IPS-18c (cell line): ENCODE data around the gene UCP3.

Experiments
- H3K4me3 ChIP-seq: 2 replicates; pipeline ENCODE4 v1.7.0; 2013; ENCODE audit warnings: low read depth, mild to moderate bottlenecking, low read length, moderate library complexity; ENCODE audit not compliant: insufficient read depth
- H3K9me3 ChIP-seq: one replicate; pipeline ENCODE4 v1.6.1; 2013; ENCODE audit warnings: mild to moderate bottlenecking, low read length, moderate library complexity; ENCODE audit not compliant: control insufficient read depth, insufficient read depth

UCP3 gene

DNA sequence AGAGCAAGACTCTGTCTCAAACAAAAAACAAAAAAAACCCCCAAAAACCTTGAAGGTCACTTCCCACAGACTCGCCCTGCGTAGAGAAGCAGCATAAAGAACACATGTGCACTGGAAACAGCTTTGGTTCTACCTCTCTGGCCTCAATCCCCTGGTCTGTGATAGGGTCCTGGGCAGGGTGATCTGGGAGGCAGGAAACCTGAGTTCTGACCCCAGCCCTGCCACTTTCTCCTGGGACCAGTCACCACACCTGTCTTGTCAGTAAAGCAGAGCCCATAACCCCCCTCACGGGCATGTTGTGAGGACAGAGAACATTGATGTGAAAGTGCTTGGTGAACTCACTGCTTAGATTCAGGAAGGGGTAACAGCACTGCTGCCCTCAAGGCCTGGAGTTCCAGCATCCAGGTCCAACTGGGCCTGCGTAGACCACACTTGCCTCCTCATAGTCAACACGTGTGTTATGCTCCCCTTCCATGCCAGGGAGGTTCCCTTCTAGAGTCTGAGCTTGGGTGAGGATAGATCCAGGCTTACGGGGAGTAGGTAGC is 37.6 kb downstream of the UCP3 start:
- Histone ChIP-seq H3K9me3 (peaks cover 4% of the 10 kb centered on the region), H3K4me3 (no peak overlapping the region)

DNA sequence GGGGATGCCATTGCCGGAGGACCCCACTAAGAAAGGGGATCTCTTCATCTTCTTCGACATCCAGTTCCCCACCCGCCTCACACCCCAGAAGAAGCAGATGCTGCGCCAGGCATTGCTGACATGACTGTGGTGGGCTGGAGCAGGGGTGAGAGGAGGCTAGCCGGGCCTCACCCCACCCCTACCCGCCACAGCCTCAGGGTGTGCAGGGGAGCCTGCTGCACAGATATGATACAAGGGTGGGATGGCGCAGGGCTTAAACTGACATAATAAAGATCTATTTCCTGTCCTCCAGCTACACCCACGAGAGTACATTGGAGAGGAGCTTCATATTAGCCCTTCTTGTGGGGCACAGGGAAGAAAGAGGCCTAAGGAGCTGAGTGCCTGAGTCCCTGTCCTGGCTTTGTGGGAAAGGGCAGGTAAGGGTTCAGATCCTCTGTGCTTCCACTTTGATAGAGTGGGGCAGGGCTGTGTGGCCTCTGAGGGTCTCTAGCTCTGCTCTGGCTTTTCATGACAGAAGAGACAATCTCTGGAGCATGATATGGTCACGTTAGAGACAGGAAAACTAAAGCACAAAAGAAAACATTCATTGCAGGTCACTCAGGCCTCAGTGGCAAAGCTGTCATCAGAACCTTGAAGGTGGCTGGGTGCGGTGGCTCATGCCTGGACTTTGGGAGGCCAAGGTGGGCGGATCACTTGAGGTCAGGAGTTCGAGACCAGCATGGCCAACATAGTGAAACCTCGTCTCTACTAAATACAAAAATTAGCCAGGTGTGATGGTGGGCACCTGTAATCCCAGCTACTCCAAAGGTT is 38.7 kb downstream of the UCP3 start:
- Histone ChIP-seq H3K9me3 (peaks cover 4% of the 10 kb centered on the region), H3K4me3 (no peak overlapping the region)

DNA sequence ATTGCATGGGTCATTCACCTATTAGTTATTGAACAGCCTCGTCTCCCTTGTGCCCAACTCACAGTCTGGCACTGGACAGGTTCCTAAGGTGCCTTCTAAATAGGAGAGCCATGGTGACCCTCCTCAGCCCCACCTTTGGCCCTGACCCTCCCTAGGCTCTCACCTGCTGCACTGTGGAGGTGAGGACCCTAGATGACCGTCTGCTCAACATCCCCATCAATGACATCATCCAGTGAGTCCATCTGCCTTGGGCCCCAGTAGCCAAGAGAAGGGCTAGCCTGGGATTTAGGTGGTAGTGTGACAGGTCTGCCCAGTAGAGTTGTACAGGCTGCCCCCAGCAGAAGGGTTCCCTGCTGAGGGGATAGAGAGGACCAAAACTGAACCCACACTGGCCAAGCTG is 39.8 kb downstream of the UCP3 start:
- no peak overlapping the region for H3K4me3 ChIP-seq
- H3K9me3 ChIP-seq, result peaks cover 4% of the 10 kb centered on the region

DNA sequence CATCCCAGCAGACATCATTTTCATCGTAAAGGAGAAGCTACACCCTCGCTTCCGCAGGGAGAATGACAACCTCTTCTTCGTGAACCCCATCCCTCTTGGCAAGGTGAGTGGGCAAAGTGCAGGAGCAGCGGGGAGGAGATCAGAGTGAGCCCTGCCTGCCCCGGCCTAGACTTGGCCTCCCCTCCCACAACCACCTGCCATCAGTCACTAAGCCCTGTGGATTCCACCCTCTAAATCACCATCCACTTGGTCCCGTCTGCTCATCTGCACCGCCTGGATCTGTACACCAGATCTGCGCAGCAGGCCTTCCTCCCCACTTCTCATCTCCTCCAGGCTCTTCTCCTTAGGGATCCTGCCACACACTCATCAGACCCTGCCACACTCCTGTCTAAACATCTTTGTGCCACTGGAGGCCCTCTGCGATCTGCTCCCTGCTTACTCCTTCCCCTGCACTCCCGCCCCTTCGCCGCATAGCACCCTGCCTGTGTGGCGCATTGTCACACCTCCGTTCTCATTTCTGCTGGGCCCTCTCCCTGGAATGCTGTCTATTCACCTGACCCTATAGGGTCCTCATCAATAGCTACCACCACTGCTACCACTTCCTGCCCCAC is 40.4 kb downstream of the UCP3 start:
- peaks cover 4% of the 10 kb centered on the region for H3K9me3 ChIP-seq

DNA sequence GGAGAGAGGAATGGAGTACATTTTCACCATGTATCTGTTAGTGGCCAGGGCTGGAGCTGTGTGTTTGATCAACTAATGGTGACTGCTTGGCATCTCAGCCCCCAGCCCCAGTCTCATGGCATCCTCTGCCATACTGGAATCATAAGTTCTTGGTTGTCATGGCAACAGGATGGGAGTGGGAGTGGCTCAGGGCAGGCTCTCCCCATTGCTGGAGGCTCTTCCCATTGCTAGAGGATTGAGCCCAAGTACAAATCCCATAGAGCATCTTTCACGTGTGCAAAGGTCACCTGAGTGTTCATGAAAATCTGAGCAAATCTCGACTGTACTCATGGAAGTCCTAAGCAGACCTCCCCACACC is 43.1 kb downstream of the UCP3 start:
- H3K4me3 ChIP-seq, result no peak overlapping the region
- H3K9me3 ChIP-seq, result peaks cover 2% of the 10 kb centered on the region

More for the DNA sequence above, 40.4 kb downstream of the UCP3 start:
- no peak overlapping the region for H3K4me3 ChIP-seq

DNA sequence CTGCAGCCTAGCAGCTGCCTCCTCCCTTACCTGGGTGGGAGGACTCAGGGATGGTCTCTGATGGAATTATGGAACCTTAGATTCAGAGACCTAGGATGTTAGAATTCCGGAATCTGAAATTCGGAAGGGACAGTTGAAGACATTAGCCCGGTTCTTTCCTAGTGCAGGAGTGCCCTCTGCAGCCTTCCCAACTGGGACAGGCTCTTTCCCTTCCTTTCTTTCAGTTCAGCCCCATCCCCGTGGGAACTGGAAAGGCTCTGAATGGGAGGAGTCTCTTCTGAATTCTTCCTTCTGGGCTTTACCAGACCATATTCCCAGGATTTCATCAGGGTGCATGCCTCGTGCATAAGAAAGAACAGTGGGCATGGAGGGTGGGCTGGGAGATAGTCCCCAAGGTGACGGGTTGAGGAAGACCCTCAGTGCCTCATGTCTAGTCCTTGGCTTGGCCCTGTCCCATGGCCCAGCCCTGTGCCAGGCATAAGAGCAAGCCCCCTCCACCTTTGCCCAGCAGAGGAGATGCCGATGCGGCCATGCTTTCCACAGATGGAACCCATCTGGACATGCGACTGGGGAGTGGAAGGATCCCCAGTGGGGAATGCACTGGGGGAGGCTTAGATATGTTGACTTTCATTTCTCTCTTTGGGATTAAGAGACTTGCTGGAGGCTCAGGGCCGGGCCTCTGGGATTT is 43.7 kb downstream of the UCP3 start:
- Histone ChIP-seq H3K9me3 (peaks cover 2% of the 10 kb centered on the region), H3K4me3 (no peak overlapping the region)

DNA sequence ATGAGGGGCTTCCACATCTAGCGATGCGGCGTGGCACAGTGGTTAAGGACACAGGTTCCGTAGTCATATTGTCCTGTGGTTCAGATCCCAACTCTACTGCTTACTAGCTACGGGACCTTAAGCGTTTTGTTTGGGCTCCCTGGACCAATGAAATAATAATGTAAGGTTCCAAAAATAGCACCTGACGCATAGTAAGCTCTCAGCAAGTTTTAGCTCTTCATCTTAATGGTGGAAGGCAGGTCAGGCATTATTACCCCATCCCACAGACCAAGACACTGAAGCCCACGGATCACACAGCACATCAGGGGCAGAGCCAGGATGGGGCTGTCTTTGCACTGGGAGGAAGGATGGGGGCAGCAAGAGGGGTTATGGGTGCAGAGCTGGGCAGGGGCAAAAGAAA is 45.0 kb downstream of the UCP3 start:
- no peaks in the 10 kb centered on the region for H3K9me3 ChIP-seq
- no peak overlapping the region for H3K4me3 ChIP-seq

DNA sequence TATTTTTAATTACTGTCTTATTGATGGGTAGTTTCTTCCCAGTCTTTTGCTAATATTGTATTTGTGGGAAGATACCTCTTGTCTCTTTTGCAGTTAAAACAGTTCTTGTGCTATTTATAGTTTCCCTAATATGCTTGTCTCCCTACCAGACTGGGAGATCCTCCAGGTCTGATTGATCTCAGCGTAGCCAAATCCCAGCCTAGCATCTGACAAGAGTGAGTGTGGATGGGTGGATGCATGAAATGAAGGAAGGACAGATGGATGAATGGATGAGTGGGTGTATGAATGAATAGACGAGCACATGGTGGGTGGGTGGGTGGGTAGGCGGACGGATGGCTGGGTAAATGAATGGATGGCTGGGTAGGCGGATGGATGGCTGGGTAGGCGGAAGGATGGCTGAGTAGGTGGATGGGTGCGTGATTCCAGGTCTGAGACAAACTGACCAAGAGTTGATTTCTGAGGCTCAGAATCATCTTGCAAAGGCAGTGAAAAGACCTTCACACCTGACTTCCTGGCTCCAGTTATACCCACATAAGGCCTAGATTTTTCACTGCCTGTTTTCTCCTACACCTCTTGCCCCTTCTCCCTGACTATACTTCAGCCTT is 46.7 kb downstream of the UCP3 start:
- Histone ChIP-seq H3K9me3 (no peaks in the 10 kb centered on the region), H3K4me3 (no peak overlapping the region)

DNA sequence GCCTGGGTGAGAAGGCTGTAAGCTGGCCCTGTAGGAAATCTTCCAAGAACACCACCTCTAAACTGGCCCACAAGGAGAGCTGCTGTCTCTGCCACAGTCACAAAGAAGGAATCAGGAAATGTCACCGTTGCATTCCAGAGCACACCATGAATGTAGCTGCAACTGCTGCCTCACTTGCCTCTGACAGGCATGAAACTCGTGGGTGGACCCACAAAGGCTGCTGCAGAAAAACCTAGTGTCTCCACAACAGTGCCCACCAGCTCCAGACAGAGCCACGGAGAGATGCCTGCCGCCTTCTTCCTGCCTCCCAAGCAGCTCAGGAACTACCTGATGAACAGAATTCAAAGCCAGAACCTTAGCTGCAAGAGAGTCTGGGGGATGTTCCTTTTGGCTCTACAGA is 47.6 kb downstream of the UCP3 start:
- Histone ChIP-seq H3K4me3 (no peak overlapping the region), H3K9me3 (no peaks in the 10 kb centered on the region)

DNA sequence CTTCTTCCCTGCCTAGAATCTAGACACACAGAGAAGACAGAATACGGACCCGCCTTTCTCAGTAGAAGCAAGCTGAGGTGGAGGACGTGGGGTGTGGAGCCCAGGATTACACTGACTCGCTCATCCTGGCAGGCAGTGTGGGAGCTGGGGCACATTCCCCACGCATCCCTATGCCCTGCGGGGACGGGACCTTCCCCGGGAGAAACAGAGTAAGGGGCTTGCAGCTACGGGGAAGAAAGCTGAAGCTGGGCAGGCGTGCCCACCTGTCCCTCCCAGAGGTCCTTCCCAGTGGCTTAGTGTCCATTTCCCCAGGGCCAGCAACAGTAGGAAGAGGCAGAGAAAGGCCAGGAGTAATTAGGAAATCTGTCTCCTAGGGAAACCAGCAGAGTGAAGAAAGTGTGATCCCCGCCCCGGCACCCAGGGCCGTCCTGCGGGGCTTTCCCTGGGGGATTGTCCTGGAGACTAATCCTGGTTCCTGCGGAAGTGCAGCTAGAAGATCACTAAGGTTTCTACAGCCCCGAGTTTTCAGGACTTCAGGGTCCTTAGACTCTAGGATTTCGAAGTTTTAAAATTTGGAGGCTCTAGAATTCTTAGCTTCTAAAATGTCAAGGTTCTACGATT is 50.3 kb downstream of the UCP3 start:
- Histone ChIP-seq H3K4me3 (no peak overlapping the region), H3K9me3 (no peaks in the 10 kb centered on the region)

DNA sequence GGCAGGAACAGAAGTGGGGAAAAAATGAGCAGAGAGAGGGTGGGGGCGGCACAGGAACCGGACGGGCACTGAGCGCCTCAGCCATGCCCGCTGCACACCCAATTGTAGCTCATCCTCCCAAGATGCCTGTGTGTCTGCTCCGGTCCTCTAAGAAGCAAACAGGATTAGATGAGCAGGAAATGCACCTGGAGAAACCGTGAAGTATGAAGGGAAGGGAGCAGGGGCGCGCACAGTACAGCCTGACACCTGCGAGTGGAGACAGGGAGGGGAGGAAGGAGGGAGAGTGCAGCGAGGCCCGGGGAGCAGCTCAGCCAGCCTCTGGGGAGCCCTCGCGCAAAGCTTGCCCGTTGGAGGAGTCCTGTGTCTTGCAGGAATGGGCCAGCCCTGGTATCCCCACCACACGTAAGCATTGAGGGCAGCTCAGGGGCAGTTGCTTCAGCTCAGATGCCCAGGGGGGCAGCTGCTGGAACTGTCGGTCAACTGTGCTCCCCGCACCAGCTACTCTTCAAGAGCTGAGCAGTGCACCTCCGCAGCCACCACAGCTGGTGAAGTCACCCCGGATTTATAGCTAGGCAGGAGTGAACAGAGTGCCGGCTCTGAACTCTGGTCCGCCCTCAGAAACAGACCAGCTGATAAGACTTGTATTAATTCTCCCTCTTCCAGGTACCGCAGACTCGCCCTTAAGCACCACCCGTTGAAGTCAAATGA is 51.1 kb downstream of the UCP3 start:
- no peaks in the 10 kb centered on the region for H3K9me3 ChIP-seq
- H3K4me3 ChIP-seq, result no peak overlapping the region

DNA sequence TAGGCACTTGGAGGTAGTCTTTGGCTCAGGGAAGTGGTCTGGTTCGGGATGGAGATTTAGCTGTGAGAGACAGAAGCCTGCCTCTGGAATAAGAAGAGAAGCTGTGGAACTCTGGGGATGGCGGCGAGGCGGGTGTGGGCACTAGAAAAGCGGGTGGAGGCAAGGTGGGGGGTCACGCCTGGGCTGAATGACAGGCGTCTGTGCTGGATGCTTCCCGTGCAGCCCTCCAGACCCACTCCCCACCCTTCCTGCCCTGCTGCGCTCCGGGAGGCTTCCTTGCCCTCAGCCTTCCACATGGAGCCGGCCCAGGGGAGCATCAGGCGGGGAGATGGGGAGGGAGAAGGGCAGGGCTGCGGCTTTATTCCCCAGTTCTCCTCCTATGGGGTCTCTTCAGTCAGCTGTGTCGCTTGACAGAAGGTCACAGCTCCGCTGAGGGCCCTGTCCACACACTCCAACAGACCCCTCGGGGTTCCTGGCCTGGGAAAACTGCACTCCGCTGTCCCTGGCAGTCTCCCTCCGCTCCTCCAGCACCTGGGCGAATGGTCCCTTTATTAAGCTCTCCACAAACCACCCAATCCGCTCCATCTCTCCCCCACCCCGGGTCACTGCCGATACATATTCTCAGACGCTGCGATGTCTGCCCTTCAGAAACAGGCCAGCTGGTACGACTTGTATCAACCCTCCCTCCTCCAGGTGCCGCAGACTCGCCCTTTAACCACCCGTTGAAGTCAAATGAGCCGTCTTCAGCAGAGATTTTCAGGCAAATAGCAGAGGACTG is 51.8 kb downstream of the UCP3 start:
- no peaks in the 10 kb centered on the region for H3K9me3 ChIP-seq
- H3K4me3 ChIP-seq, result no peak overlapping the region

DNA sequence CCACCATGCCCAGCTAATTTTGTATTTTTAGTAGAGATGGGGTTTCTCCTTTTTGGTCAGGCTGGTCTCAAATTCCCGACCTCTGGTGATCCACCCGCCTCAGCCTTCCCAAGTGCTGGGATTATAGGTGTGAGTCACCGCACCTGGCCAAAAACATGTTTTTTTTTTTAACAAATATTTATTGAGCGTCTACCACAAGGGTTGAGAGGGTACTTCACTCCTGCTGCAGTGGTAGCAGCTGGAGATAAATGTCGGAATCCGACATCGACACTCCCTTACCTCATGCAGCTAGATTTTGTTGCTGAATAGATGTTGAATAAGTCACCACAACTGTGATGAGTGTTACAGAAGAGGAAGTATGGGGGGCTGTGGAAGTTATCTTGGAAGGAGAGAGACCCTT is 57.1 kb downstream of the UCP3 start:
- Histone ChIP-seq H3K9me3 (no peaks in the 10 kb centered on the region), H3K4me3 (no peak overlapping the region)

DNA sequence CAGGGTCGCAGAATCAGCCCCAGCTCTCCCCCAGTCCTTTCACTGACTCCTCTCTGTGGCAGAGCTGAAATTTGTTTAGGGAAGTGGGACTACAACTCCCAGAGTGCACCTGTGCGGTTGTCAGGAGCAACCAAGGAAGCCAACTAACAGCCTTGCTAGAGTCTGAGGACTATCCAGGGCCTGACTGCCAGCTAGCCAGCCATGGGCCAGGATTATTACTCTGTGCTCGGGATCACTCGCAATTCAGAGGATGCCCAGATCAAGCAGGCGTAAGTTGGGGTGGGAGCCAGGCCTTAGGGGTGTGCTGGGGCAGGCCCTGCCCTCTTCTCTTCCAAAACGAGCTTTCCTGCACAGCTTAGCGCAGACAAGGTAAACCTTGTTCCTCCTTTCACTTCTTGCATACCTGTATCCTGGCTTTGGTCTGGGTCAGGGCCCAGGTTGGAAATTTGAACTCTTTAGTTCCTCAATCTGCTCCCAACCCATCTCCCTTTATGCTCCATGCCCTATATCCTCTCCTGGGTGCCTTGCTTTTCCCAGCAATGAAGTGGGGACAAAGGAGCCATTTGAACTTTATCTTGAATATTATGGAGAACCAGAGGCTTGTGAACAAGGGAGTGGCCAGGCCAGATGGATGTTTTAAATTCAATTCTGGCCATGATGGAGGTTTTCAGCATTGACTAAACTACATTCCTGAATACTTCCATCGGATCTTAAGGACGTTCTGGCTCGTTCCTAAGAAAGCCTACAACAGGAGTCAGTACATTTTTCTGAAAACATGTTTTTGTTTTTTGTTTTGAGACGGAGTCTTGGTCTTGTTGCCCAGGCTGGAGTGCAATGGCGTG is 57.8 kb downstream of the UCP3 start, which contains the start of gene DNAJB13:
Gene DNAJB13 (plus strand): TSS at position 158 of the 842 bp plus-strand sequence. CDS start 44 bp downstream, at position 202.
- Histone ChIP-seq H3K9me3 (no peaks in the 10 kb centered on the region), H3K4me3 (no peak within 1 kb of the TSS)
